ENCODE data around the gene ZBTB7C.

Gene ZBTB7C

GRCh38 chr18:48186131-48186766 lies 222.9 kb downstream of the ZBTB7C start:
- H3K4me1 ChIP-seq (ENCODE audit: insufficient read depth, low read length, poor library complexity, severe bottlenecking): no peaks in the 10 kb centered on the region
- H2AFZ ChIP-seq (ENCODE audit: low read length): no peak overlapping the region
- no peaks in the 10 kb centered on the region for H3K9me2 ChIP-seq (replicated peaks; ENCODE audit: low read depth, low read length)
- no peaks in the 10 kb centered on the region for H3K9me3 ChIP-seq (ENCODE audit: insufficient read depth, low read depth, low read length)
- no peaks in the 10 kb centered on the region for H3F3A ChIP-seq (ENCODE audit: low read depth)
- no peak overlapping the region for H3K9ac ChIP-seq (ENCODE audit: low read depth, low read length, poor library complexity, severe bottlenecking)
- no peaks in the 10 kb centered on the region for H3K36me3 ChIP-seq (ENCODE audit: insufficient read depth, low read length)
- no peaks in the 10 kb centered on the region for H3K79me2 ChIP-seq (ENCODE audit: insufficient read depth, low read length)
- H3K27me3 ChIP-seq (ENCODE audit: insufficient read depth, low read length, poor library complexity, severe bottlenecking): no peaks in the 10 kb centered on the region
- H3K4me2 ChIP-seq (ENCODE audit: low read depth, low read length, poor library complexity, severe bottlenecking): no peak overlapping the region
- TF ChIP-seq EZH2phosphoT487 (IDR thresholded peaks at IDR 0.05; ENCODE audit: borderline replicate concordance): no peak
- no peaks in the 10 kb centered on the region for H4K20me1 ChIP-seq (ENCODE audit: insufficient read depth, low read length, poor library complexity, severe bottlenecking)
- no peak overlapping the region for H3K4me3 ChIP-seq (ENCODE audit: low read length, poor library complexity, severe bottlenecking)

DNA sequence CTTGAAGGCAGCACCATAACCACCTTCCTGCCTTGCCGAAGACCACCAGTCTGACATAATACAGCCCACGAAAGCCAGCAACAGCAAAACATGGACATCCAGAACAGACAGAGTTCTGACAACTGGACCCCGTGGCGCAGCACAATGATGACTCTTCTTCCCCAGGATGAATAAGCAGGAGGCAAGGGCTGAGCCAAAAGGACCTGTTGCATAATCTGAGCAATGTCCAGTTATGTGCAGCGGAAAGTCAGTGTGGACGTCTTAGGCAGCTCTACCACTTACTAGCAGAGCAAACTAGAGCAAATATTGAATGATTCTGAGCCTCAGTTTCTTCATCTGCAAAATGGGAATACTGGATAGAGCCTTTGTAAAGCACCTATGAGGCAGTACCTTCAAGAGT lies 225.1 kb downstream of the ZBTB7C start:
- H2AFZ ChIP-seq (ENCODE audit: low read length): no peak overlapping the region
- TF ChIP-seq CTCF (conservative IDR thresholded peaks at IDR 0.05; ENCODE audit: low read length) (no peak), EZH2phosphoT487 (IDR thresholded peaks at IDR 0.05; ENCODE audit: borderline replicate concordance) (no peak)
- no peak overlapping the region for H3K4me2 ChIP-seq (ENCODE audit: low read depth, low read length, poor library complexity, severe bottlenecking)
- H4K20me1 ChIP-seq (ENCODE audit: insufficient read depth, low read length, poor library complexity, severe bottlenecking): no peaks in the 10 kb centered on the region
- no peaks in the 10 kb centered on the region for H3K9me2 ChIP-seq (replicated peaks; ENCODE audit: low read depth, low read length)
- H3K9ac ChIP-seq (ENCODE audit: low read depth, low read length, poor library complexity, severe bottlenecking): no peak overlapping the region
- no peaks in the 10 kb centered on the region for H3K36me3 ChIP-seq (ENCODE audit: insufficient read depth, low read length)
- H3K4me3 ChIP-seq (ENCODE audit: low read length, poor library complexity, severe bottlenecking): no peak overlapping the region
- H3F3A ChIP-seq (ENCODE audit: low read depth): no peaks in the 10 kb centered on the region
- H3K4me1 ChIP-seq (ENCODE audit: insufficient read depth, low read length, poor library complexity, severe bottlenecking): no peaks in the 10 kb centered on the region
- H3K9me3 ChIP-seq (ENCODE audit: insufficient read depth, low read depth, low read length): no peaks in the 10 kb centered on the region
- H3K79me2 ChIP-seq (ENCODE audit: insufficient read depth, low read length): no peaks in the 10 kb centered on the region
- H3K27me3 ChIP-seq (ENCODE audit: insufficient read depth, low read length, poor library complexity, severe bottlenecking): no peaks in the 10 kb centered on the region

GRCh38 chr18:48183613-48184012 lies 225.6 kb downstream of the ZBTB7C start:
- no peak for TF ChIP-seq CTCF (conservative IDR thresholded peaks at IDR 0.05; ENCODE audit: low read length)
- TF ChIP-seq EZH2phosphoT487 (IDR thresholded peaks at IDR 0.05; ENCODE audit: borderline replicate concordance): no peak

GRCh38 chr18:48182779-48183178 lies 226.4 kb downstream of the ZBTB7C start:
- H3K9ac ChIP-seq (ENCODE audit: low read depth, low read length, poor library complexity, severe bottlenecking): no peak overlapping the region
- no peaks in the 10 kb centered on the region for H3K9me2 ChIP-seq (replicated peaks; ENCODE audit: low read depth, low read length)
- H3K36me3 ChIP-seq (ENCODE audit: insufficient read depth, low read length): no peaks in the 10 kb centered on the region
- H3K79me2 ChIP-seq (ENCODE audit: insufficient read depth, low read length): no peaks in the 10 kb centered on the region
- H3K27me3 ChIP-seq (ENCODE audit: insufficient read depth, low read length, poor library complexity, severe bottlenecking): no peaks in the 10 kb centered on the region
- no peaks in the 10 kb centered on the region for H4K20me1 ChIP-seq (ENCODE audit: insufficient read depth, low read length, poor library complexity, severe bottlenecking)
- no peaks in the 10 kb centered on the region for H3K9me3 ChIP-seq (ENCODE audit: insufficient read depth, low read depth, low read length)
- H3F3A ChIP-seq (ENCODE audit: low read depth): no peaks in the 10 kb centered on the region
- no peak overlapping the region for H3K4me2 ChIP-seq (ENCODE audit: low read depth, low read length, poor library complexity, severe bottlenecking)
- H2AFZ ChIP-seq (ENCODE audit: low read length): no peak overlapping the region
- TF ChIP-seq EZH2phosphoT487 (IDR thresholded peaks at IDR 0.05; ENCODE audit: borderline replicate concordance): no peak
- H3K4me1 ChIP-seq (ENCODE audit: insufficient read depth, low read length, poor library complexity, severe bottlenecking): no peaks in the 10 kb centered on the region
- H3K4me3 ChIP-seq (ENCODE audit: low read length, poor library complexity, severe bottlenecking): no peak overlapping the region

More at GRCh38 chr18:48183613-48184012, 225.6 kb downstream of the ZBTB7C start:
- H4K20me1 ChIP-seq (ENCODE audit: insufficient read depth, low read length, poor library complexity, severe bottlenecking): no peaks in the 10 kb centered on the region
- no peak overlapping the region for H3K4me3 ChIP-seq (ENCODE audit: low read length, poor library complexity, severe bottlenecking)
- H3K4me2 ChIP-seq (ENCODE audit: low read depth, low read length, poor library complexity, severe bottlenecking): no peak overlapping the region
- no peak overlapping the region for H2AFZ ChIP-seq (ENCODE audit: low read length)
- H3K79me2 ChIP-seq (ENCODE audit: insufficient read depth, low read length): no peaks in the 10 kb centered on the region
- no peaks in the 10 kb centered on the region for H3K27me3 ChIP-seq (ENCODE audit: insufficient read depth, low read length, poor library complexity, severe bottlenecking)
- H3K9me2 ChIP-seq (replicated peaks; ENCODE audit: low read depth, low read length): no peaks in the 10 kb centered on the region
- no peaks in the 10 kb centered on the region for H3K36me3 ChIP-seq (ENCODE audit: insufficient read depth, low read length)
- H3K9ac ChIP-seq (ENCODE audit: low read depth, low read length, poor library complexity, severe bottlenecking): no peak overlapping the region
- no peaks in the 10 kb centered on the region for H3K4me1 ChIP-seq (ENCODE audit: insufficient read depth, low read length, poor library complexity, severe bottlenecking)
- no peaks in the 10 kb centered on the region for H3K9me3 ChIP-seq (ENCODE audit: insufficient read depth, low read depth, low read length)
- no peaks in the 10 kb centered on the region for H3F3A ChIP-seq (ENCODE audit: low read depth)

Measured in Loucy (cell line).